GM18861 (cell line): ENCODE results near the gene AKT3.

Source experiments
- ATAC-seq: cut with Tn5 transposase; IDR thresholded peaks from one replicate; pipeline ENCODE4 v1.9.1; 2021; ENCODE audit not compliant: unreplicated experiment

Gene AKT3

DNA sequence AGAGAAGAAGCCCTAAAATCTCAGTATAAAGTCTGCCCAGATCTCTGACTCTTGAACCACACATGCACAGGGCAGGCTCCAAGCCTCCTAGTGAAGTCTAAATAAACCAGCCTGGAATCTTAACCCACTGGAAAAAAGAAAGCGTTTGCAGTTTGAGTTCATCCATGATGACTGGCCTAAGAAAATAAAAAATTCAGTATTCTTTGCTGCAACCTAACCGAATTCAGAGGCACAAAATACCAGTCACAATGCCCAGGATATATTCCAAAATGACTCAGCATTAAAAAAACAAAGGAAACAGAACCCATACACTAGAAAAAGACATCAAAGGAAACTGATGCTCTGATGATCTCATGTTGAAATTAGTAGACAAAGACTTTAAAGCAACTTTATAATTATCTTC, 325.0 kb downstream of the AKT3 start:
- no peak for ATAC-seq

DNA sequence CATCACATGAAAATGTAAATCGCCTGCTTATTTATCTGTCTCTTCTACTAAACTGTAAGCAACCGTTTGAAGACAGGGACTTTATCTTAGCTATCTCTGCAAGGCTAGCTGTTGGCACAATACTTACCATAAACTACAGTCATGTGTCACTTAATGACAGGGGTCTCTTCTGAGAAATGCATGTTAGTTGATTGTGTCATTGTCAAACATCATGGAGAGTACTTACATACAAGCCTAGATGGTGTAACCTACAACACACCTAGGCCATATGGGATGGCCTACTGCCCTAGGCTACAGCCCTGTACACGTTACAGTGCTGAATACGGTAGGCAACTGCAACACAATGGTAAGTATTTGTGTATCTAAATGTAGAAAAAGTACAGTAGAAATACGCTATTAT, 326.3 kb downstream of the AKT3 start:
- no peak for ATAC-seq

DNA sequence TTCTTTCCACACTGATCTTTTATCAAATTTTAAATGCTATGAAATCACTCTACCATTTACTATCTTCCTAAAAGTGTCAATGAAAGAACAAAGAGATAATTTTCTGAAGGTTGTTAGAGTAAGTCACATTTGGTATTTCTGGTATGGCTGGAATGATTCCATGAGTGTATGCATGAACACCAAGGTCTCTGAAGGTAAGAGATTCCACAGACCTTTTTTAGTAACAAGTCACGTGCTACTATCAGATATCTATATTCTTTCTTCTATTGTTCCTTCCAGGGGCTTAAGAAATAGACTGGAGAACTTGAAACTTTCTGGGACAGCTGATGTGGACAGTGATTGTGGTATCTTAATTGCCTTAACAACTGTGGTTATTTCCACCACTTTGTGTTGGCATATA, 329.2 kb downstream of the AKT3 start:
- no peak for ATAC-seq

DNA sequence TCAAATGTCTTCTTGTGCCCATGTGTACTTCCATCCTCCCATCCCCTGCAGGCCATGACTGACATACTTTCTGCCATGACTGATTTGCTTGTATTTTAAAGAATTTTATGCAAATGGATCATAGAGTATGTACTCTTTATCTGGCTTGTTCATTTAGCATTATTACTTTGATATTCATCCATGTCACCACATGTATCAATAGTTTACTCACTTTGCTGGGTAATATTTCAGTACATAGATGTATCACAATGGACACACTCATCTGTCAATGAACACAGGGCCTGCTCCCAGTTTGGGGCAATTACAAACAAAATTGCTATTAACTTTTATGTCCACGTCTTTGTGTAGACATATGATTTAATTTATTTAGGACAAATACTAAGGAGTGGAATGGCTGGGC, 335.1 kb downstream of the AKT3 start:
- no peak for ATAC-seq

DNA sequence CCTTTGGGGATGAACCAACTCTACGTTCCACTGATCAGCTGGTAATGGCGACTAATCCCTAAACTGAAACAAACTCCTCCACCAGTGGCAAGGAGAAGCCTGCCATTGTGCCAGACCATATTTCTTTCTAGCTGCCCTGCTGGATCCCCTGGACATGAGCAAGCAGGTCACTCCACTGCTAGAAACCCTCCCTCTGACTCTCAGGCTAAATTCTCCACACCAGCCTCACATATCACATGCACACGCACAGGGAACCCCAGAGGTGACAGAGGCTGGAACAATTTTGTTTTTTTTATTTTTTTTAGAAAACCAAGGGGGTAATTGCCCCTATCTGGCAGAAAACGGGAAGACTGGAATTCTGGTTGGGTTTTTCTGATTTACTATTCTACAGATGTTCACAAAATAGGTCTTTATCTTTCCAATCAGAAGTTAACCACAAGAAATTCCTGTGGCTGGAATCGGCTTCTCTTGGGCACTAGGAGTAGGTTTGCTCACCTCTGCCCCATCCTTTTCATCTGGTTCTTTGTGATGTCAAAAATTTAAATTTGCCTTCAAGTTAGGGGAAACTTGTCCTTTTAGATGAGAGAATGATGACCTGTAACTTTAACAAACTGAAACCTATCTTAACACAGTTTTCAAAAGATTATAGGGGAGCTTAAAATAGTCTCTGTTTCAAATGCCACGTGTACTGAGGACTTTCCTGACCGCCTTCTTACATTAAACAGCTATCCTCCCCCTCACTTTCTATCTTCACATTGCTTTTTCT, 336.1 kb downstream of the AKT3 start:
- no peak for ATAC-seq

DNA sequence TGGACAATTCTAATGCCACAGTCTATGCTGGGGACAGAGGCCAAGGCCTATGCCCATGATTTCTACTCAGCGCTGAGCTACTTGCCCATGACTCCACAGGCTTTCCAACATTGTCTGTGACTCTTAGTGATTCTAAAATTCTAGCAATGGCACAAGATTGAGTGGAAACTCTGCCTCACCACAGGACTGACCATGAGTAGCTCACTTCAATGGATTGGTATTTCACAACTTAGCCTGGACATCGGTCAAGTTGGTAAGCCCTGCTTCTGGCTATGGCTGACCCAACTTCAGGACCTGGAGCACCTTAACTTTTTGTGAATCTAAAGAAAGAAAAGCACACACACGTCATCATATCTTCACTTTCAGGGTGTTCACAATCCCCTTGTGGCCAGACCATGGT, 339.1 kb downstream of the AKT3 start:
- ATAC-seq: no peak

DNA sequence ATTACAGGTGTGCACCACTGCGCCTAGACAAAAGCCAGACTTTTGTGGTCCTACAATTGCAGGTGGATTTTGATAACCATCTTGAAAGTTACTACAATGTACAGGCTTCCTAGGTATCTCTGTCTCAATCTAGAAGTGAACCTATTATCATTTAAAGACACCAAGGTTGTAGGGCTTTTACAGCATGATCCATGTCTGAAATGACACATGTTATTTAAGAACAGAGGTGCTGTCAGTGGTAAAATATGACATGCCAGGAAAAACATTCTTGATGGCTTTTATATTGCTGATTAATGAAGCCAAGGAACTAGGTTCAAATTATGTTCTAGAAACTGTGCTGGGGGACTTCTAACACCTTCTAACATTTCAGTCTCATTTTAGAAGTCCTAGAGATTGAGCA, 341.1 kb downstream of the AKT3 start:
- no peak for ATAC-seq

DNA sequence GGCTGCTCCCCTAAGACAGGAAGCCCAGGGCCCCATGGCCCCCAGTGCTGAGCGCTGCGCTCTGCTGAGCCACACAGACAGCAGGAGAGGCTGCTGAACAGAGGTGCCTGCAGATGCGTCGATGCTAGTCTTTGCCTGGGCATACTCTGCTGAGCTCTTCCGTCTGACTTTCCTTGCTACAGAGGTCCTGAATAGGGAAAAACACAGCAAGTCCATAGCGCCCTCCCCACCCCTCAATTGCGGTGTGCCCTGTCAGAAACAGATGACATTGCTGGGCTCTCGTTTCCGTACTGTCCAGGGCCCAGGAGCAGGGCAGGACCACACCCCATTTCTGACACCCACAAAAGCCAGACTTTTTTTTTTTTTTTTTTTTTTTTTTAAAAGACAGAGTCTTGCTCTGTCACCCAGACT, 341.7 kb downstream of the AKT3 start:
- ATAC-seq: peak; percentile 79

DNA sequence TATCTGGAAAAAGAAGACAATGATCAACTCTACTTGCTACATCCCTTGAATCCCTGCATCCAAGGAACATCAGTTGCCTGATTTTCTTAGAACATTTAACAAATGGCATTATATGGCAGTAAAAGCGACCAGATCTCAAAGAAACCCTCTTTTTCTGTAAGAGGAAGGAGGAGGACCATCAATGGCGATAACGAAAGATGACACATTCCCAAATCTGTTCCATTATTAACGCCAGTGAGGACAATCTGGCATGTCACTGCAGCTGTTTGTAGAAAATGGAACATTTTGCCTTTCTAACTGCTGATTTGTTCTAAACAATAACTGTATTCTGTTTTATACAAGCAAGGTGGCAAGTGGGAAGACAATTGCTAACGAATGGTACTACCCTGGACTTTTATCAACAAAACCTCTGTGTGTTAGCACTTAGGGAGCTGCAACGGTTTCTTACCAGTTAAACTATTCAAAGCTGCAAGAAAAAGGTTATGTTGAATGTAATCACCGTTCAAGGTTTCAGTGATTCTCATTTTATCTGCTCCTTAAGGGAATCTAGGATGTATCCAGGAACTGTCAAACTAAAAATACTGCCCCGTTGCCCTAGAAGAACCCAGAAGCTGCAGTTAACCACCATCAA, 342.3 kb downstream of the AKT3 start:
- no peak for ATAC-seq

DNA sequence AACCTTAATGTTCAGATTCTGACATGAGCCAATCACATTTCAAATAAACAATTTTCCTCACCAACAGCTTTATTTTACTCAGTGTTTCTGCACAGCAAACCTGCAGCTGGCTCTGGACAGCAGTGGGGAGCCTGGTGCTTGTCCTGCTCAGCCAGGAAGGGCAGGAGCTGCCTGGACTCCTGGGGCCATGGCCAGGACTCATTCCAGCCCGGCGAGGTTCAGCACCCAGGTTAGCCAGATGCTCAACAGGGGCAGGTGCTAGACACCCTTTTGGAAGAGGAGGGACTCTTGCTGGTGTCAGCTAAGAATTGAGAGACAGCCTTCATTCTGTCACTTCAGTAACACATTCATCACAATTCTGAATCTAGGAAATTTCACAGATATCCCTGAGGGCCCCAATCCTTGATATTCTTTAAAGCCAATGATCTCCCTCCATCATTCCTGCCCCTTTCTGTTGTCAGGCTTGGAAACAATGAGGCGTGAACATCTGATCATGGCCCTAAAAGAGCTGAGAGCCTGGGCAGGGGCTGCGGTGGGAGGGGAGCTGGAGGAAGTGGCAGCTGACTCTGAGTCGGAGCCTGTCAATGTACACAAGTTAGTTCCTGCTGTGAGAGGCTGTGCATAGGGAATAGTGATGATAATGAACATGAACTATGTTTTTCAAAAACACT, 342.9 kb downstream of the AKT3 start:
- ATAC-seq: no peak

DNA sequence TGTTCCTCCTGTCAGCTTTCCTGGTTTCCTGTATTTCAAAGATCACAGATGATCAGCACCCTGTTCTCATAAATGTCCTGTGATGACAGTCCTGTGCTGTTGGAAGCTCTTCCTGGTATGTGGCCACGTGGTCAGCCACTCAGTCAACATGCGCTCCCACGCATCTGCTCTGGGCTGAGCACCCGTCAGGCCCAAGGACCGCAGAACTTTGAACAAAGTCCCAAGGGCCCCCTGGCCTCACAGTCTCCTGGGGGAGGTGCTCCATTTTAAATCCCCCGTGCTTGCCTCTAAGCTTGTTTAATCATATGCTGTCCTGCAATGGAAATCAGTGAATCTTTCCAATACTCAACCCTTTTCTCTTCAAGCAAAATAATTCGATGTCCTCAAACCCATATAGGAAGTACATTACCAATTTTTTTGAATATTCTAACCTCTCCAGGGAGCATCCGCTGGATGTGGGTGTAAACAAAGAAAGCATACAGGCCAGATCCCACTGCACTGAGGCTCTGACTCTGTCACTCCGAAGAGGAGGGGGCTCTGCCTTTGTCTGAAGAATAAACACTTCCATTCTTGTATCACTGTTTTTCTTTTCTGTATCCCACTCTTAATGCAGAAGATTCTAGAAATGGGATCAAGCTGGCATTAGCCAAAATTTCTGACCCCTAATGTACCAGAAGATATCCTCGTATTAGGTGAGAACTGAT, 343.9 kb downstream of the AKT3 start:
- peak; percentile 53 for ATAC-seq

DNA sequence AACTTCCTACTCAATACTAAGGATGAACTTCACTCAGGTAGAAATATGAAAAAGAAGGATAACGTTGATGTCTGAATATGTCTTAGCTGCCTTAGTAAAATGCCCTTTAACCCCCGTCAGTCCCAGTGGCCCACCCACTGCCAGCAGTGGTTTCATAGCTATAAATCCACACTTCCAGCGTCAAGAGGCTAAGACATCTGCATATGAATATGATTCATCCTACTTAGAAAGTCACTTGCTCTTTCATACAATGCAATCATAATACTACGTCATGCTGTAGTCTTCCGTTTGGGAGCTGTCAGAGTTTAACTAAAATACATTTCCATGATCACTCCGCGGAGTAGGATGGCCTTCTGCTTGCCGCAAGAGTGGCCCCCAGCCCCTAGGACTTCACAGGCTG, 346.9 kb downstream of the AKT3 start:
- ATAC-seq: no peak

DNA sequence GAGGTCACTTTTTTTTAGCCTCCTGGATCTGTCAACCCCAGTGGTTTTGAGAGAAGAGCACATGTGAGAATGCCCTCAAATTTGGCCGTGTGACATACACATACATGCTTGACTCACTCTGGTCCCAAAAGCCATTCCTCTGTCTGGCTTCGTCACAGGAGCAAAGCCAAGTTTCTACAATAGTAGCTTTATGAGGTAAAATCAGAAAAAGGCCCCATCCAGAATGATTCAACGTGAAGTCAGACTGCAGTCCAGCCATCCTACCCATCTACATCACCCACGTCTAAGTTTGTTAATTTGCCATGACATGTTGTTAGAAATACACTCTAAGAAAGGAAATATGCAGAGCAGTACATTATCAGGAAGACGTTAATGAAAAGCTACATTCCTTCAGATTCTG, 349.0 kb downstream of the AKT3 start:
- ATAC-seq: no peak

DNA sequence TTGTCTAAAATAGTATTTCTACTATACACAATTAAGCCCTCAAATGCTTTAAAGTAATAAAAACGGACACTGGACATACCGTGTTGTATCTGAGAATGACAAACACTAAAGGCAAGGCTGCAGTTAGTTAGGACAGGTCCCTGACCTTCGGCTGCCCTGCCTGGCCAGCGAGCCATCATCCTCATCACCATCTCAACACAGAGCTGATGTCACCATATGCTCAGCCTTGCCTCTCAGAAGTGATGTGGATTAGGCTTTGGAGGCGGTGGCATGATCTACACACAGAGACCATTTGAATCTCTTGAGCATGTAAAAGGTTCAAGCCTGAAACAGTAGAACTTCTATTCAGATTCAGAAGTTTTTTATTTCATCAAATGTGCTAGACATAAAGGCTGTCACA, 349.5 kb downstream of the AKT3 start:
- ATAC-seq: no peak

DNA sequence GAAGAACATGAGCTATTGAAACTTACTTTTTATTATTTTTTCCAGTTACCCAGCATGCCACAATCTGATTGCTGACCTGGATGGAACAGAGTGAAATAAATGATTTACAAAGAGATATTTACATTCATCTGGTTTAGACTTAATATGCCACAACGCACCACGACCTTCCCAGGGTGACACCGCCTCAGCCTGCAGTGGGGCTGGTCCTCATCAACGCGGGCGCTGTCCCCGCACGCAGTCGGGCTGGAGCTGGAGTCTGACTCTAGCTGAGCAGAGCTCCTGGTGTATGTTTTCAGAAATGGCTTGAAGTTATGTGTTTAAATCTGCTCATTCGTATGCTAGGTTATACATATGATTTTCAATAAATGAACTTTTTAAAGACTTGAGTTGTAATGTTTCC, 350.3 kb downstream of the AKT3 start:
- no peak for ATAC-seq

DNA sequence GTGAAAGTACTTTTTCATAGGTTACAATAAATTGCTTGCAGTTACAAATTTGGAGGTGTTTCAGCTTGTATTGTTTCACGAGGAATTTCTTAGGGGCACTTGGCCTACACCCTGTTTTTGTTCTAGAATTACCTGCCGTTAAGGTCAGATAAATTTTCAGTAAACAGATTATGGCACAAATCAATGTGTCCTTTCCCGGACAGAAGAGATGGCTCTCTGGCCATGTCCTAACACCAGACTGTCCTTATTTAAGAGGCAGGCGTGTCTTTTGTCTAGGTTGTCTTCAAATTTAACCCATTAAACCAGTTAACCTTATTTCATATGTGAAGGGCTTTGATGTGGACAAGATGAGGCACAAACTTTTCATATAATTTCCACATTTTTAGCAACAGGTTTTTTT, 350.8 kb downstream of the AKT3 start:
- no peak for ATAC-seq

DNA sequence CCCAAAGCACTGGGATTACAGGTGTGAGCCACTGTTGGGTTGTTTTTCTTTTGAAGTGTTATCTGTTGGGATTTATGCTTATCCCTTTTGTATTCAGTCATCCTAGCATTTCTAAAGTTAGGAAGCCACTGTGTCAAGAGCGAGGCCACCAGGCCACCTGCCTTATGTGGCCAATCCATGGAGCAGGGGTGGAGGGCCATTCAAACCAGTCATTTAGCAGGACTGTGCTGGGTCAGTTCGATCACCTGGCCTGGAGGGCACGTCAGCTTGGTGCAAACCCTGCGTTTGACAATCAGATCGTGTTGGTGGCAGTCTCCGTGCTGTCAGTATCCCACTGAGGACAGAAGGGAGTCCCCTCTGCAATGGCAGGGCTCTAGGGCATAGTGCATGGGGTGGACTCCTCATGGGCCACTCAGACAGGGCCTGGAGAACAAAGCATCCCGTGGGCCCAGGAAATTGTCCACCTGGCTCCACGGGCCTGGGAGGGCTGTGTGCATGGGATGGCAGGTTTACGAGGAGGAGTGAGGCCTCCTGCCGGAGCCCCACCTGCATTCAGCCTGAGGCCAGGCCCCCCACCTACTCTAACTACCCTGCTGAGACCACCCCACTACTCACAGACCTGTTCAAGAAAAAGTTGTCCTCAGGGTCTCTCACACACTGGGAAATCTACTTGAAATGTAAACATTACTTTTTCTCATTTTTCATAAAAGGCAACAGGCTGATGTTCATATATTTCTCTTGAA, 351.9 kb downstream of the AKT3 start:
- ATAC-seq: no peak

DNA sequence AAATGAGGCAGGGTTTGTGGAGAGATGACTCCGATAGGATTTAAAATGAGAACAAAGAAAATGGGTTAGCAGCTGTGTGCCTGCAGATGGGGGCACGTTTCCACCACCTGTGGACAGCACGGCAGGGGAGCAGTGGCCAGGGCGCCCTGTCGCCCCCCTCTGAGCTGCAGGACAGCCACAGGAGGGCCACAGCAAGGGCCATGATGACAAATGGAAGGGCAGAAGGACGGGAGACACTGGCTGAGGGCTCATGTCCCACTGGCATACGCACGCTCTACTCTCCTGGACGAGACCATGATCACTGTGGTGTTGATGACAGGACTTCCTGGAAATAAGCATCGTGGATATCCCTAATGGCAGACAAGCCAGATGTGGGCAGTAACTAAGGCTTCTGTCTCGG, 353.2 kb downstream of the AKT3 start:
- ATAC-seq: no peak

DNA sequence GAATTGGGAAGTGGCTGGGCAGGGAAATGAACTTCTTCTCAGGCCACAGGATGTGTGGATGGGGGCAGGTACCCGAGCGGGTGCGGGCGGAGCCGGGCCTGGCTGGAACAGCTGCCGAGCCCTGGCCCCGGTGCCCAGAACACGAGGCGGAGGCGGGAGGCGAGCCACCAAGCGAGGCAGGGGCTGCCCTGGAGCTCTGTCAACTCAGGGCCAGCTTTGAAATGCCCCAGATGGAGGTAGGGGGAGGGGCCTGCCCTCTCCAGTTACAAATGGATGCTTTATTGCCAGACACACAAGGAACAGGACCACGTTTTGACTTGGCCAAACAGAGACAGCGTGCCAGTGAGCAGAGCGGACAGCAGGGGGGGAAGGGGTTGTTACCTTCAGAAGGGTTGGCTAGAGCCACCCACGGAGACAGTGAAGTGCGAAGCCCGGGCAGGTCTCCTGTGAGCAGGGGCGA, 353.8 kb downstream of the AKT3 start:
- ATAC-seq: no peak

DNA sequence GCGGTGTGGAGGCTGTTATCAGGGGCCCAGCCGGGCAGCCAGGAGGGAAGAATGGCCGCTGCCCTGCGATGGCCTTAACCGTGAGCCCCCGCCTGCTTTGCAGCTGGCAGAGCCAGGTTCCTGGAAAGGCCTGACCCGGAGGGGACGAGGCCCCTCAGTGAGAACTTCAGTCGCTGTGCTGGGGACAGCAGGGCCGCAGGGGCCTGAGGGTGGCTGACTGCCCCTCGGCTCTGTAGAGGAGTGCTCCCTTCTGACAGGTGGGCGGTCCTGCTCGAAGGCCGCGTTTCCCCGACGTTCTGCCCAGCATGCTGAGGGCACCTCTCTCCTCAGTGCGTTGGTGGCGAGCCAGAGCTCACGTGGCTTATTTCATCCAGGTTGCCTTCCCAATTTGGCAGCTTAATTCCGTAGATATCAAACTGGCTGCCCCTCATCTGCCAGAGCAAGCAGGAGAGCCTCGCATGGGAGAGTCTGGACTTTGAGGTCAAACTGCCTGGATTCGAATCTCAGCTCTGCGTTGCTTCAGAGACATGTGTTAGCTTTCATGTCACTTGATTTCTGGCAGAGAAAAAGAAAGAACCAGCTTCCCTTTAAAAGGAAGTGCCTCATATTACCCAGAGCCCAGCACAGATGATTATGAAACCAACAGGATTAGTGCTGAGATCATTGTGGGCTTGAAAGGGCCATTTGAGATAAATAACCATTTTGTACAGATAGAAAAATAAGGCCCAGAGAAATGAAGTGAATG, 354.4 kb downstream of the AKT3 start:
- ATAC-seq: no peak
